SK-N-SH treated with all-trans-retinoic acid at 6 μM for 48 hours (cell line): ENCODE measurements around the gene ABI1.

ENCODE experiments used
- PPARA ChIP-seq: fragments of 250-450 bp; sonication (Bioruptor Pico); IDR thresholded peaks from 2 replicates; pipeline ENCODE4 v1.5.0; 2020; ENCODE audit warnings: mild to moderate bottlenecking, borderline replicate concordance
- ZC3H10 ChIP-seq: fragments of 250-450 bp; sonication (Bioruptor Pico); IDR thresholded peaks from 2 replicates; pipeline ENCODE4 v1.5.1; 2021; ENCODE audit warnings: mild to moderate bottlenecking, moderate library complexity

GRCh38 chr10:26841733-26842317, 18.9 kb downstream of the ABI1 start:
- TF ChIP-seq ZC3H10 (CRISPR knock-in tag) (no peak), PPARA (CRISPR knock-in tag) (no peak)
